Peyer's patch (tissue), 4 donors: Measurements from ENCODE around the gene MACROD2.

Source experiments
- CTCF ChIP-seq, 6 experiments: fragments of 450-650 bp in 4 of 6; fragments of 200-600 bp in 2 of 6; sonication (generic) in 1 of 6; IDR thresholded peaks; one replicate each; pipeline ENCODE4 v1.5.1; 2017 to 2019; ENCODE audit warnings: antibody characterized with exemption in 6 of 6, mild to moderate bottlenecking in 3 of 6, moderate library complexity in 1 of 6
- POLR2A ChIP-seq, 2 donors: fragments of 450-650 bp; IDR thresholded peaks; one replicate each; pipeline ENCODE4 v1.5.1; 2017; ENCODE audit warnings: antibody characterized with exemption in 2 of 2, mild to moderate bottlenecking in 2 of 2, moderate library complexity in 2 of 2

GRCh38 chr20:14155361-14155760 lies 160.0 kb downstream of the MACROD2 start:
- TF ChIP-seq CTCF (IDR thresholded peaks at IDR 0.05): no peak
- TF ChIP-seq POLR2A (IDR thresholded peaks at IDR 0.05): no peak
